ENCODE measurements around the gene MRPS27. TPM values are rescaled to one million over a fixed set of nuclear protein-coding genes. Genes with fewer than 3 reads are reported as not detected.

MRPS27 gene
- total and polyA plus RNA-seq, 9 of the 15 experiments (the other 6 are each of a cell fraction or from before 2014, with no cell fraction given) = 73.6 to 144 (median 106) TPM

- TF ChIP-seq ZBTB11 (CRISPR knock-in tag; IDR thresholded peaks at IDR 0.05) (no peak), MBD2 (IDR thresholded peaks at IDR 0.05; ENCODE audit: borderline replicate concordance, low read depth) (no peak), ZNF3 (CRISPR knock-in tag; IDR thresholded peaks at IDR 0.05) (no peak), POLR2A (conservative IDR thresholded peaks at IDR 0.05) (no peak), CTBP1 (IDR thresholded peaks at IDR 0.05; ENCODE audit: borderline replicate concordance) (no peak), CREB1 (IDR thresholded peaks at IDR 0.05) (no peak), CREB1 (CRISPR knock-in tag; IDR thresholded peaks at IDR 0.05) (no peak), PRPF4 (IDR thresholded peaks at IDR 0.05; ENCODE audit: insufficient read depth, low read depth, low read length, poor library complexity, severe bottlenecking) (no peak), ZBTB40 (IDR thresholded peaks at IDR 0.05) (no peak), ZBTB40 (CRISPR knock-in tag; IDR thresholded peaks at IDR 0.05) (no peak), CCAR2 (IDR thresholded peaks at IDR 0.05; ENCODE audit: low read depth, low read length) (no peak), ZNF408 (CRISPR knock-in tag; IDR thresholded peaks at IDR 0.05; ENCODE audit: low read depth) (no peak), CREBBP (IDR thresholded peaks at IDR 0.05; ENCODE audit: low read depth, low read length) (no peak), CSDE1 (IDR thresholded peaks at IDR 0.05) (no peak), LARP7 (IDR thresholded peaks at IDR 0.05) (no peak), DNMT1 (IDR thresholded peaks at IDR 0.05) (no peak), CAMTA2 (CRISPR knock-in tag; conservative IDR thresholded peaks at IDR 0.05) (no peak)
Measured at GRCh38 chr5:72281764-72282499, 38.1 kb downstream of the MRPS27 start (continued).
